Embryonic facial prominence (tissue), 1 donor: ENCODE measurements around the gene INSIG1.
A peak's percentile ranks its signal among the peaks of the same experiment; 100 is the strongest.

ENCODE experiments used
- DNase-seq: peaks from one replicate; pipeline ENCODE4 v3.0.0-alpha.2; 2016; ENCODE audit errors: extremely low spot score

Gene INSIG1

DNA sequence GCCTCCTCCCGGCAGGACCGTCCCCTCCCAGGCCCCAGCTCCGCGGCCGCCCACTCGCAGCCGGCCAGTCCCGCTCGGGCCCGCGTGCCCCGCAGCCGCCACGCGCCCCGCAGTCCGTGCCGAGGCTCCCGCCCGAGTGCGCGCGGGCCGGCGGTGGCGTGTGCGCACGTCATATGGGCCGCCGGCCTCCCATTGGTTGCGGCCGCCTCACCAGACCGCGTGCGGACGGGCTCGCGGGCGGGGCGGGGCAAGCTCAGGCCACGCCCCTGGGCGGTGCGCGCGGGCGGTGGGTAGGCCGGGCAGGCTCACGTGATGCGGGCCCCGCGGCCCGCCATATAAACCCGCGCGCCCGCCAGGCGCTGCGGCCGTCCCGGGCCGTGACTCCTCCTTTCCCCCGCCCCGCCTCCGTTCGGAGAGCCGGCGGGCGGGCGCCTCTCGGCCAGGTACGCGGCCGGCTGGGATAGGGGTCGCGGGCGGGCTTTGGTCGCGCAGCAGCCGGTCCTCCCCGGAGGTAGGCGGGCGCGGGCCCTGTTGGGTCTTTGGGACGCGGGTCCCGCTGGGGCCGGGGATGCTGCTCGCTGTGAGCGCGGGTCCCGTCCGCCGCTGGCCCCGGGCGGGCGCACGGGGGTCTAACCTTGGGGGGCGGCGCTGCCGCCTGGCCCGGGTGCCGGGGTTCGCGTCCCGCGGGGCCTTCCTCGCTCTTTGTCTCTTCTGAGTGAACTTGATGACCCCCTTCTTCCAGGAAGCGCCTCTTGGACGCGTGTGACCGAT is at the start of gene INSIG1:
INSIG1 (plus strand) TSS at position 362 of the 771 bp plus-strand sequence; CDS start at position 770, 408 bp downstream.
- DNase-seq: peak; percentile 78

DNA sequence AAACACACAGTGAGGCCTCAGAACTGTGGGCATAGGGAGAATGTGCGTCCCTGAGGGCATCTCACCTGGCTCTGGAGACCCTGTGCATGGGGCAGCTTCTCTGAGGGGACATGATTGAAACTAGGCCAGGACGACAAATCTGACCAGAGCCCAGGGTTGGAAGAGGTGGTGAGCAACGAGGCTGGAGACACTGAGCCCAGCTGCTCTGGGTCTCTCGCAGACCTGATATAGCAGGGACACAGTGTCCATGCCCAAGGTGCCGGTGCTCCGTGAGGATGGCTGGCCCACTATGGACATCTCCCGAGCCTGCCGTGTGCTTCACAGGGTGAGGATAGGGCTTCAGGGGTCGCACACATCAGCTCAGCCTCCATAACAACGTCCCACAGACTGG is 49.3 kb upstream of the INSIG1 start:
- DNase-seq: no peak

GRCh38 chr7:155251831-155252230 is 45.8 kb upstream of the INSIG1 start:
- no peak for DNase-seq

GRCh38 chr7:155252444-155252887 is 45.2 kb upstream of the INSIG1 start:
- DNase-seq: no peak

DNA sequence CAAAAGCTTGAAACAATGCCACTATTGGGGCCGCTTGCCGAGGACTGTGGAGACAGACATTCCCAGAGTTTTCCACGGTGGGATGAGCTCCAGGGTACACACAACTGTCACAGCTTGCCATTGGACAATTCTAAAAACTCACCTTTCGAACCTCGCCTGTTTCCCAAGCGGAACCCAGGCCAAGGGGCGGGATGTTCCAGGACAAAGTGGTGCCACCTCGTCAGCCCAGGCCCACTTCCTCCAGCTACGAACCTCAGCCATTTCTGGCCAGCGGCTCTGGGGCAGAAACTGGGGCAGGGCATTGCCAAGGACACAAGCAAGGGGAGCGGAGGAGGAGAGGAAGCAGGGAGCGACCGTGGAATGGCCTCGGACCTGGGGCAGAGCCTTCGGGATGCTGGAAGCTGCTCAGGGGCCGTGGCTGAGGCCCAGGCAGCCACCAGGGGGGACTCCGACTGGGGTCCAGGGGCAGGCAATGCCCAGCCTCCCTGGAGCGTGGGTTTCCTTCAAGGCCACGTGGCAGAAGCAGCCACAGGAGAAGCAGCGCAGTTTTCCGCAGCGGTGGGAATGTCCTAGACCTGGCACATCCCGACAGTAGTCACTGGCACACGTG is 44.7 kb upstream of the INSIG1 start:
- DNase-seq: no peak

DNA sequence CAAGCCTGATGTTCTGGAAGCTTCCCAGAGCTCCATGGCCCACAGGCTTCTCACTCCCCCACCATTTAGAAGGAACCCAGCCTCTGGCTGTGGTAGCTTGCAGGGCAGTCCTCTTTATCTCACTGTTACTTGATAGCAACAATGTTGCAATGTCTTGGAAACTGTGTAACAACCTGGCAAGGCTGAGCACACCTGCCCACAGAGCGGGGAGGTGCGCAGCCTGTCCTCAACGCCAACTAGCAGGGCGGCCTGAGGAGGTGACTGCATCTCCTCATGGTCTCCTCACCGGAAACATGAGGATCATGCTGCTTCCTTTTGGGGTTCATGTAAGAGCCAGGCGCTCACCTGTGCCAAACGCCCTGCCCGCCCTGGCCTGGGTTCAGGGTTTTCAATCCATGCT is 43.7 kb upstream of the INSIG1 start:
- DNase-seq: no peak

GRCh38 chr7:155255071-155255470 is 42.6 kb upstream of the INSIG1 start:
- no peak for DNase-seq

DNA sequence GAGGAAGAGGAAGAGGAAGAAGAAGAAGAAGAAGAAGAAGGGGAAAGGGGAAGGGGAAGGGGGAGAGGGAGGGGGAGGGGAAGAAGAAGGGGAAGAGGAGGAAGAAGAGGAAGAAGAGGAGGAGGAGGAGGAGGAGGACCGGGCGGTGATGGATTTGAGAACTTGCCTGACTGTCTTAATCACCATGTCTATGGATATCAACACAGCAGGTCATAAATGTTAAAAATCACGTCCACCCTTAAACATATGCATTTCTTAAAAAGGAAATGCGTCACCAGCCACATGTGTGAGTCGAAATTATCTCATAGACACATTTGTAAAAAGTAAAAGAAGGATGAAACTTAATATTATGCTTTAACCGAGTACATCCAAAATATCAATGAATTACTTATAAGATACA is 42.1 kb upstream of the INSIG1 start:
- no peak for DNase-seq

DNA sequence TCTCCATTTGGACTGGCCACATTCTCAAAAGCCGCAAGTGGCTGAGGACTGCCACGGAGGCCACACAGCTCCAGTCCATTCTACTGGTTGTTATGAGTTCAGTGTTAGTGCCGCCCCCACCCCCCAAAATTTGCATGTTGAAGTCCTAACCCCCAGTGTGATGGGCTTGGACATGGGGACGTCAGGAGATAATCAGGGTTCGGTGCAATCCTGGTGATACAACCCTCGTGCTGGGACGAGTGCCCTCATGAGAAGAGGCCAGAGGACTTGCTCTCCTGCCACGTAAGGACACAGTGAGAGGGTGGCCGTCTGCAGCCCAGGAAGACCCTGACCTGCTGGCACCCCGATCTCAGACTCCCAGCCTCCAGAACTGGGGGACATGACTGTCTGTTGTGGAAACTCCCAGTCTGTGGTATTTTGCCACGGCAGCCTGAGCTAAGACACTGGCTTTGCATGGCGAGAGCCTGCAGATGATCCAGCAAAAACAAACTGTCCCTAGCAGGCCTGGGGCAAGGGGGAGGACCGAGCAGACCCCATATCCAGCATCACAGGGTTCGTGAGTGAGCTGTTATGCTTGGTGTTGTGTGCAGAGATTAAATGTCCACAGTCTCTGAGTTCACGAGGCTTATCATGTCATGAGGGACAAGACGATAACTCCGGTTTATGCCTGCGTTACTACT is 41.5 kb upstream of the INSIG1 start:
- no peak for DNase-seq

DNA sequence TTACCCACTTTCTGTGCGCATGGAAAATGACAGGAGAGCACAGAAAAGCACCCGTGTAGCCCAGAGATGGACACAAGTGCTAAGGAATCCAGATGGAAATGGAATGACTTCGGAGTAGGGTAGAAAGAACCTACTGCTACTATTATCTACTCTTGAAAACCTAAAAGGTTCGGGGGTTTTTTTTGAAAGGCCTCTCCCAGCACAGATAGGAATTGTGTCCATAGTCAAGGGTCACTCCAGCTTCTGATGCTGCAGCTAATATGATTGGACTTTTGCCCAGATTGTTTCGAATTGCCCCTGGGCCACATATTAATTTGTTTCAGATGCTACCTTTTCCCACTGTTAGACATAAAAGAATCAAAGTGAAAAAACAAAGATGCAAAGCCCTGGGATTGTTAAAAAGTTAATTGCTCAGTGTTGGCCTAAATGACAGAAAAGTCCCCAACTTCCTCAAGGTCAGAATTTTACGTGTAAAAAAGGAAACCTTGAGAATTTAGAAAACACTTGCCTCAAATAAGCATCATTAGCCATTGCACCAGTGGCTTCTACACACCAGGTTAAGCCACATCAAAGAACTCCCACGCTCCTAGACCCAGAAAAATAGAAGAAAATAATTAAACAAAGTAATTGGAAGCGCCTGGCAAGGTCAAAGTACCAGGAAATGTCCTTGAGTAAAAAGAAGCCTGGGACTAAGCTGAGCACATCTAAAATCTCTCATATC is 40.8 kb upstream of the INSIG1 start:
- no peak for DNase-seq

DNA sequence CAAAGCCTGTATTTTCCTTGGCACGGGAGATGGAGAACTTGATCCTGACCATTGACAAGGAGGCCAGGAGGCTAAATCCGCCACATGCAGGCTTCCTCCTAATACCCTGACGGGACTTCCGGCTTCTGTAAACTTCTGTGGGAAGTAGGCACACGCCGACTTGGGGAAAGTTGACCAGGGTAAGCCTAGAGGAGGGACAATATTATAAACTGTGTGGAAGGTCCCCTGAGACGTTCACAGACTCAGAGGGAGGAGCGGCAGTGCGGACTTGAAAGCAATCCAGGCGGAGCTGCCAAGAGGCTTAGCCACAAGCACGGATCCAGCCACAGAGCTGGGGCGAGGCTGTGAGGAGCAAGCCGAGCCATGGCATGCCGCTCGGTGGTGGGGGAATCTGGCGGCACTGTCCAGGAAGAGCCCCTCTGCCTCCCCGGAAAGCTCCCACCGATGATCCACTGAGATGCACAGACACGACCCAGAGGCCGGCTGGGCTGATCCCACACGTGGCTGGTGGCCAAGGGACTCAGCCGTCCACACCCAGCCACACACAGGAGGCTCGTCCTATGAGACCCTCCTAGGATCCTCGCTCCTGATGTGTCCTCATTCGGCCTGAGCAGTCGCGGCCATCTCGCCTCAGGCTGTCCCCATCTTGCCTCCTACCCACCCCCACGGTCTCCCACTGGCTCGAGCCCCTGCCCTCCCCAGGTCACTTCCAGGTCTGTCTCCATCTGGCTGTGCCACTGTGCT is 40.0 kb upstream of the INSIG1 start:
- DNase-seq: no peak

- no peak for DNase-seq
These were observed 39.5 kb upstream of the INSIG1 start for GRCh38 chr7:155258226-155258560.

DNA sequence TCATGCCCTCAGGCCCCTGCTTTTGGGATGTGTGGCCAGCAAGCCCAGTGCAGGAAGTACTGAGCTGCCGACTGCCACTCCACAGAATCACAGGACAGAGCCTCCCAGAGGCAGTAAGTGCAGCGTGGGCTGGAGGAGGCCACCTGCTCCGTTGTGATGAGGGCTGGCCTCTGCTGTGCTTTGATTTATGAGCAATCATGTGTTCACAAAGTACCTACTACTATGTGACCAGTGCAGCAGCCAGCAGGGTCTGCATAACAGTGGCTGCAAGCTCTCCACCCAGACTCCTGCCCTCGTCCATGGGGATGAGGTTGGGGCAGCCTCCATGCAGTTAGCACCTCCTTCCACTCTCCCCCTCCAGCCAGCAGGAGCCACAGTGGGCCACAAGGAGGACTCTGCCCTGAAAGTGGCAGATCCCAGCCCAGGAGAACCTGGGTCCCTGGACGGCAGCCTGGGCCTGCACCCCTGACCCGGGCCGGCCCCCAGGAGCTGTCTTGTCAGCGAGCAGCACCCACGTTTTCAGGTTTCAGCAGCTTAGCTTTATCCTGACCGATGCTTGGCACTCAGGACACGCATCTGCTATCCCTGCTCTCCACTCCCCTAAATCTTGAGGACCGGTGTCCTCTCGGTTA is 37.7 kb upstream of the INSIG1 start:
- no peak for DNase-seq

GRCh38 chr7:155260498-155260872 is 37.2 kb upstream of the INSIG1 start:
- DNase-seq: no peak

DNA sequence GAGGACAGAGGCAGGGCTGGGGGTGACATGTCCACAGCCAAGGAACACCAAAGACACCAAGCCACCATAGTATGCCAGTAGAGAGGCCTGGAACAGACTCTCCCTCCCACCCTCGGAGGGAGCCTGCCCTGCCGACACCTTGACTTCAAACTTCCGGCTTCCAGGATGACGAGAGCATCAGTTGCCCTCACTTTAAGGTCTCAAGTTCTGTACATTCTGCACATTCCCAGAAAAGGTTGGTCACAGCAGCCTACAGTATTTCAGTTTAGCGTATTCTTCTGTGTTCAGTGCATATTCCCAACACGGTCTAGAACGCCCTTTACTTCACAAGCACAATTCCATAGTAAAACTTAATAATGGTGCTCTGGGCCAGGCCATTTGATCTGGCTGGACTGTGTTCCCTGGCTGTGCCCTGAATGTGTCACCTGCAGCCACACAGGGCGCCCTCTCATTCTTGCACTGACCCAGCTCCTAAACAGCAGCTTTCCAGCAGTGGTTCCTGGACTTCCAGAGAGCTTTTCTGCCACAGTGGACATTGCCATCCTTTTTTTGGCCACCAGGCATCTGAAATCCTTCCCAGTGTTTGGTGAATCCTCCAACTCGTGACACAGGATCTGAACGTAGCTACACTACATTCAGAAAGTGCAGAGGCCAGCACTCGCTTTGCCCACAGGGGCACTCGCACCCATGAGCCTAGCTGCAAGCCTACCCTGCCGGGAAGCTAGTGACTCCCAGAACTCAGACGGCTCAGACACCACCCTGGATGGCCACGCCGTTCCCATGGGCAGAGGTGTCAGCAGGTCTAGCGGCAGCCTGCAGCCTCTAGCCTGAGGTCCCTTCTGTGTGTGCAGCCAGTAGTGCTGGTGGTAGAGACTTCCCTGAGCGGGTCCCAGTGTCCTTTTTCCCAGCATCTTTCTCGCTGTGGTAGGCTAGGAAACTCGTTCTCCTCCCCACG is 36.4 kb upstream of the INSIG1 start:
- DNase-seq: no peak

GRCh38 chr7:155262031-155262430 is 35.6 kb upstream of the INSIG1 start:
- DNase-seq: no peak

- DNase-seq: no peak
These were observed 34.6 kb upstream of the INSIG1 start for GRCh38 chr7:155263051-155263450.

DNA sequence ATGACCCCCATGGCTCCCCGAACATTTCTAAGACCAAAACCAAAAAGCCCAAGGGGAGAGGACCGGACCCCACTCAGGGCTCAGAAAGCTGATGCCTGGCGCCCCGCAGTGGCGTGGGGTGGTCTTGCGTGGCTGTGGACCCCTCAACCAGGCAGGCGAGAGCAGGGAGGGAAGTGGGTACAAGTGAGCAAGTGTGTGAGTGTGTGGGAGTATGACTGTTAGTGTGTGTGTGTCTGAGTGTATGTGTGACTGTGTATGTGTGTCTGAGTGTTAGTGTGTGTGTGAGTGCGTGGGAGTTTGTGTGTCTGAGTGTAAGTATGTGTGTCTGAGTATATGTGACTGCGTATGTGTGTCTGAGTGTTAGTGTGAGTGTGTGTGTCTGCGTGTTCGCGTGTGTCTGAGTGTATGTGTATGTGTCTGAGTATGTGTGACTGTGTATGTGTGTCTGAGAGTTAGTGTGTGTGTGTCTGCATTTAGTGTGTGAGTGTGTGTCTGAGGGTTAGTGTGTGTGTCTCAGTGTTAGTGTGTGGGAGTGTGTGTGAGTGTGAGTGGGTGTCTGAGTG is 34.0 kb upstream of the INSIG1 start:
- DNase-seq: no peak

DNA sequence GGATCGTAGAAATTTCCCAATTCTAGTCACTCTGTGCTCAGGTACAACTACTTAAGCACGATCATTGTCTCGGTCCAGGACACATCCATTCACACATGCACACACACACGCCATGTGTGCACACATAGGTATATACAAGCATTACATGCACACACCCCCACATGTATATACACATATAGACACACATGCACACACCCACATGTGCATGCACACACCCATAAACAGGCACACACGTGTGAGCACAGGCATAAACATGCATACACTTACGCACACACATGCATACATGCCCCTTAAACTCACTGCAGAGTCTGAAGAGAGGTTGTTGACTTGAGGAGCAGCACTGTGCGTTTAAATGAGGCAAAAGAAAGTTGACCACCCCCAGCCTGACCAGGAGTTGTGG is 32.5 kb upstream of the INSIG1 start:
- no peak for DNase-seq

DNA sequence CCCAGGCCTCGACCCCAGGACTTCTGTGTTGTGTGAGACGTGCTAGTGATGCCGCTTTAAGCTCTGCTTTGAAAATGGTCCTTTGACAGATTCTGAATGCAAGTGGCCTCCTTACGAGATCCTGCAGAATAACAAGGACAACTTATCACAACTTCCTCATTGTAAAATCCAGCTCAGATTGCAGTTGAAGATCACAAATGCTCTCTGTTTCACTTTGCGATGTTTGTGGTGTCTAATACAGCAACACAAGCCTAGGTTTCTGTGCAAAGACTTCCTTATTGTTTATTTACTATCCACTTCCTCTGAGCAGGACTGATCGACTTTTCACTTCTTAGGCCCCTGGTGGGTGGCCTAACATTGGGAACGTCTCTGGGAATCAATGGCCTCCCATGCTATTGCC is 31.7 kb upstream of the INSIG1 start:
- no peak for DNase-seq
